OCI-LY3 (cell line): ENCODE measurements around the gene ARMC2.
A peak's percentile ranks its signal among the peaks of the same experiment; 100 is the strongest.

Experiments
- H2AFZ ChIP-seq: fragments of 200-600, 300-600 bp; shearing (Covaris generic); 2 replicates; pipeline ENCODE4 v1.6.0; 2014; ENCODE audit warnings: antibody characterized with exemption, low read depth, low read length
- H3K27ac ChIP-seq: fragments of 200-600, 300-600 bp; sonication (generic); 2 replicates; pipeline ENCODE4 v1.5.1; 2014; ENCODE audit warnings: mild to moderate bottlenecking, low read length, moderate library complexity, mixed read lengths
- H3K27me3 ChIP-seq: fragments of 200-600, 300-600 bp; sonication (generic); 2 replicates; pipeline ENCODE4 v1.6.1; 2014; ENCODE audit warnings: low read depth, low read length, mixed read lengths
- H3K36me3 ChIP-seq: fragments of 200-600, 300-600 bp; sonication (generic); replicated peaks from 2 replicates; pipeline ENCODE3; 2014; ENCODE audit warnings: low read depth, low read length, mixed read lengths
- H3K4me1 ChIP-seq: fragments of 300-600, 200-600 bp; sonication (generic); 2 replicates; pipeline ENCODE4 v1.6.1; 2014; ENCODE audit warnings: low read length, mixed read lengths
- H3K4me2 ChIP-seq: fragments of 200-600, 300-600 bp; sonication (generic); 2 replicates; pipeline ENCODE4 v1.6.1; 2014; ENCODE audit warnings: low read length, mixed read lengths
- H3K4me3 ChIP-seq: fragments of 300-600, 200-600 bp; sonication (generic); 2 replicates; pipeline ENCODE4 v1.5.1; 2014; ENCODE audit warnings: antibody characterized with exemption, mild to moderate bottlenecking, low read length, moderate library complexity
- H3K79me2 ChIP-seq: fragments of 300-600, 200-600 bp; shearing (Covaris generic); 2 replicates; pipeline ENCODE4 v1.6.1; 2014; ENCODE audit warnings: mild to moderate bottlenecking, low read length, mixed read lengths
- H3K9ac ChIP-seq: fragments of 300-600, 200-600 bp; shearing (Covaris generic); 2 replicates; pipeline ENCODE4 v1.6.0; 2014; ENCODE audit warnings: mild to moderate bottlenecking, low read length, moderate library complexity
- H3K9me3 ChIP-seq: fragments of 200-600, 300-600 bp; shearing (Covaris generic); 2 replicates; pipeline ENCODE4 v1.6.1; 2014; ENCODE audit warnings: low read length, mixed read lengths; ENCODE audit not compliant: insufficient read depth
- H4K20me1 ChIP-seq: fragments of 200-600, 300-600 bp; sonication (generic); 2 replicates; pipeline ENCODE4 v1.6.1; 2016; ENCODE audit warnings: low read length, mixed read lengths; ENCODE audit not compliant: insufficient read depth
- CTCF ChIP-seq: fragments of 200-600, 300-600 bp; sonication (generic); IDR thresholded peaks from 2 replicates; pipeline ENCODE4 v1.5.1; 2014; ENCODE audit warnings: antibody characterized with exemption, low read length, low read depth
- EZH2phosphoT487 ChIP-seq: fragments of 200-600 bp; shearing (Covaris generic); IDR thresholded peaks from 2 replicates; pipeline ENCODE4 v1.6.1; 2018; ENCODE audit warnings: antibody characterized with exemption, mixed run types, low read depth

ARMC2 gene

GRCh38 chr6:108805611-108806167, 42.5 kb upstream of the ARMC2 start:
- TF ChIP-seq EZH2phosphoT487 = no peak
- no peak for TF ChIP-seq CTCF
- Histone ChIP-seq H3K79me2 (no peaks in the 10 kb centered on the region), H3K4me1 (peaks cover 8% of the 10 kb centered on the region), H3K27me3 (peaks cover 71% of the 10 kb centered on the region), H3K9me3 (no peaks in the 10 kb centered on the region), H3K4me3 (no peak overlapping the region), H4K20me1 (0 out of 2 replicates have a peak, but pooled peaks cover 9% of the 10 kb centered on the region), H3K9ac (no peak overlapping the region), H3K4me2 (peak overlapping the region; percentile 34; the same call in 1 of the 2 replicates), H2AFZ (no peak overlapping the region), H3K27ac (no peak overlapping the region), H3K36me3 (no peaks in the 10 kb centered on the region)

- Histone ChIP-seq H3K27me3 (peaks cover 67% of the 10 kb centered on the region), H4K20me1 (0 out of 2 replicates have a peak, but pooled peaks cover 9% of the 10 kb centered on the region), H3K36me3 (no peaks in the 10 kb centered on the region), H3K9me3 (no peaks in the 10 kb centered on the region), H3K4me3 (no peak overlapping the region), H3K27ac (no peak overlapping the region), H3K4me2 (peak overlapping the region; percentile 34; the same call in 1 of the 2 replicates), H3K9ac (no peak overlapping the region), H2AFZ (no peak overlapping the region), H3K79me2 (no peaks in the 10 kb centered on the region), H3K4me1 (peaks cover 8% of the 10 kb centered on the region)
- TF ChIP-seq CTCF (no peak), EZH2phosphoT487 (no peak)
Measured at GRCh38 chr6:108806171-108806570, 42.1 kb upstream of the ARMC2 start.

GRCh38 chr6:108806665-108807064, 41.6 kb upstream of the ARMC2 start:
- Histone ChIP-seq H3K27ac (no peak overlapping the region), H2AFZ (no peak overlapping the region), H3K27me3 (peaks cover 62% of the 10 kb centered on the region), H3K79me2 (no peaks in the 10 kb centered on the region), H3K4me3 (no peak overlapping the region), H3K9ac (no peak overlapping the region), H3K36me3 (no peaks in the 10 kb centered on the region), H3K9me3 (no peaks in the 10 kb centered on the region), H4K20me1 (0 out of 2 replicates have a peak, but pooled peaks cover 9% of the 10 kb centered on the region), H3K4me1 (peaks cover 8% of the 10 kb centered on the region), H3K4me2 (no peak overlapping the region)
- TF ChIP-seq EZH2phosphoT487 = no peak
- no peak for TF ChIP-seq CTCF

- H3K4me2 ChIP-seq = no peak overlapping the region
- 0 out of 2 replicates have a peak, but pooled peaks cover 9% of the 10 kb centered on the region for H4K20me1 ChIP-seq
- no peak for TF ChIP-seq CTCF
- TF ChIP-seq EZH2phosphoT487 = no peak
- no peak overlapping the region for H3K4me3 ChIP-seq
- no peak overlapping the region for H3K27ac ChIP-seq
- no peaks in the 10 kb centered on the region for H3K79me2 ChIP-seq
- no peaks in the 10 kb centered on the region for H3K36me3 ChIP-seq
- H3K9me3 ChIP-seq = no peaks in the 10 kb centered on the region
- H2AFZ ChIP-seq = no peak overlapping the region
- no peak overlapping the region for H3K9ac ChIP-seq
- peaks cover 50% of the 10 kb centered on the region for H3K27me3 ChIP-seq
- H3K4me1 ChIP-seq = peaks cover 8% of the 10 kb centered on the region
Measured at GRCh38 chr6:108807928-108808327, 40.3 kb upstream of the ARMC2 start.
